ENCODE results near the gene BSN. TPM values are rescaled to one million over a fixed set of nuclear protein-coding genes. Genes with fewer than 3 reads are reported as not detected.

The BSN gene
- total and polyA plus RNA-seq, 2 donors (not counting 1 experiment from before 2014, with no cell fraction given), result 0.03 to 0.20 TPM

DNA sequence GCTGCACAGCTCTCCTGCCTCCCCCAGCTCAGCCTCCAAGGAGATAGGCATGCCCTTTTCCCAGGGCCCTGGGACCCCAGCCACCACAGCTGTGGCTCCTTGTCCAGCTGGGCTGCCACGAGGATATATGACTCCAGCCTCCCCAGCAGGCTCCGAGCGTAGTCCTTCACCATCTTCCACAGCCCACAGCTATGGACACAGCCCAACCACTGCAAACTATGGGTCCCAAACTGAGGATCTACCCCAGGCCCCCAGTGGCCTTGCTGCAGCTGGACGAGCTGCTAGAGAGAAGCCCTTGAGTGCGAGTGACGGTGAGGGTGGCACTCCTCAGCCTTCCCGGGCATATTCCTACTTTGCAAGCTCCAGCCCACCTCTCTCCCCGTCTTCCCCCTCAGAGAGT is 99.3 kb downstream of the BSN start:
- Mint-ChIP-seq H3K4me3 (no peak overlapping the region), H3K27me3 (no peaks in the 10 kb centered on the region), H3K4me1 (peaks cover 4% of the 10 kb centered on the region), H3K9me3 (ENCODE audit: insufficient read depth) (no peaks in the 10 kb centered on the region), H3K27ac (no peak overlapping the region)
- Histone ChIP-seq H3K79me2 (ENCODE audit: control insufficient read depth, insufficient read depth, low read length) (no peaks in the 10 kb centered on the region), H3K27ac (ENCODE audit: low read length in 2 of 2) (no peak overlapping the region), H3K4me1 (ENCODE audit: control insufficient read depth in 2 of 2, insufficient read depth in 2 of 2, low read length in 2 of 2) (peaks cover 0 to 11% of the 10 kb centered on the region in 2 donors), H3K9me3 (ENCODE audit: control extremely low read depth in 1 of 3, control insufficient read depth in 2 of 3, insufficient read depth in 1 of 3, low read length in 2 of 3) (peaks cover 0 to 5% (median 0%) of the 10 kb centered on the region in 3 donors), H4K20me1 (ENCODE audit: control insufficient read depth, insufficient read depth, low read length, poor library complexity, severe bottlenecking) (no peaks in the 10 kb centered on the region), H2AFZ (ENCODE audit: insufficient read depth, low read depth, low read length, poor library complexity, severe bottlenecking) (no peak overlapping the region), H3K4me2 (replicated peaks; ENCODE audit: low read depth, low read length, poor library complexity, severe bottlenecking) (no peak overlapping the region), H3K36me3 (replicated peaks in 1 of 2; ENCODE audit: control extremely low read depth in 1 of 2, control insufficient read depth in 1 of 2, extremely low read depth in 1 of 2, insufficient read depth in 2 of 2, low read length in 1 of 2) (no peaks in the 10 kb centered on the region), H3K4me3 (ENCODE audit: control extremely low read depth in 1 of 5, extremely low read depth in 1 of 5, insufficient read depth in 1 of 5, low read depth in 2 of 5, low read length in 4 of 5) (no peak overlapping the region), H3K27me3 (replicated peaks in 1 of 4; ENCODE audit: control extremely low read depth in 1 of 4, control insufficient read depth in 3 of 4, insufficient read depth in 4 of 4, low read length in 3 of 4) (peaks cover 0 to 5% (median 0%) of the 10 kb centered on the region in 4 experiments), H3K9ac (ENCODE audit: low read length) (no peak overlapping the region)
- TF ChIP-seq CTCF (IDR thresholded peaks at IDR 0.05) (no peak), EZH2 (IDR thresholded peaks at IDR 0.05; ENCODE audit: borderline replicate concordance, insufficient read depth, low read depth, low read length, poor library complexity, severe bottlenecking) (no peak)
- CTCF ChIA-PET, result no interaction called here
- intact Hi-C loops (cut with micrococcal nuclease), result no loop called here
- POLR2A ChIA-PET, result no interaction called here
- WGBS (ENCODE audit: insufficient coverage), result 92% methylated on average over 7 of the region's 8 CpGs
- no peak for ATAC-seq (ENCODE audit: low read depth)
- DNase-seq, result no peak

GRCh38 chr3:49654176-49654825 is 100.0 kb downstream of the BSN start:
- Histone ChIP-seq H3K9me3 (ENCODE audit: control extremely low read depth in 1 of 3, control insufficient read depth in 2 of 3, insufficient read depth in 1 of 3, low read length in 2 of 3) (peaks cover 0 to 5% (median 0%) of the 10 kb centered on the region in 3 donors), H3K4me2 (replicated peaks; ENCODE audit: low read depth, low read length, poor library complexity, severe bottlenecking) (no peak overlapping the region), H3K9ac (ENCODE audit: low read length) (no peak overlapping the region), H2AFZ (ENCODE audit: insufficient read depth, low read depth, low read length, poor library complexity, severe bottlenecking) (no peak overlapping the region), H3K27ac (ENCODE audit: low read length in 2 of 2) (no peak overlapping the region), H3K4me3 (ENCODE audit: control extremely low read depth in 1 of 5, extremely low read depth in 1 of 5, insufficient read depth in 1 of 5, low read depth in 2 of 5, low read length in 4 of 5) (no peak overlapping the region), H3K79me2 (ENCODE audit: control insufficient read depth, insufficient read depth, low read length) (no peaks in the 10 kb centered on the region), H4K20me1 (ENCODE audit: control insufficient read depth, insufficient read depth, low read length, poor library complexity, severe bottlenecking) (no peaks in the 10 kb centered on the region), H3K4me1 (ENCODE audit: control insufficient read depth in 2 of 2, insufficient read depth in 2 of 2, low read length in 2 of 2) (peaks cover 0 to 11% of the 10 kb centered on the region in 2 donors), H3K27me3 (replicated peaks in 1 of 4; ENCODE audit: control extremely low read depth in 1 of 4, control insufficient read depth in 3 of 4, insufficient read depth in 4 of 4, low read length in 3 of 4) (peaks cover 0 to 5% (median 0%) of the 10 kb centered on the region in 4 experiments), H3K36me3 (replicated peaks in 1 of 2; ENCODE audit: control extremely low read depth in 1 of 2, control insufficient read depth in 1 of 2, extremely low read depth in 1 of 2, insufficient read depth in 2 of 2, low read length in 1 of 2) (no peaks in the 10 kb centered on the region)
- DNase-seq (no peak), ATAC-seq (ENCODE audit: low read depth) (no peak)
- no peak for TF ChIP-seq CTCF (IDR thresholded peaks at IDR 0.05)
- no peak for TF ChIP-seq EZH2 (IDR thresholded peaks at IDR 0.05; ENCODE audit: borderline replicate concordance, insufficient read depth, low read depth, low read length, poor library complexity, severe bottlenecking)
- 82% methylated on average over 17 of the region's 17 CpGs for WGBS (ENCODE audit: insufficient coverage)
- CTCF ChIA-PET, result no interaction called here
- Mint-ChIP-seq H3K27me3 (peaks cover 5% of the 10 kb centered on the region), H3K4me3 (no peak overlapping the region), H3K9me3 (ENCODE audit: insufficient read depth) (no peaks in the 10 kb centered on the region), H3K27ac (no peak overlapping the region), H3K4me1 (peaks cover 4% of the 10 kb centered on the region)
- intact Hi-C loops (cut with micrococcal nuclease), result no loop called here
- POLR2A ChIA-PET, result no interaction called here
